ENCODE data around the gene SPRR2F. TPM values are rescaled to one million over a fixed set of nuclear protein-coding genes. Genes with fewer than 3 reads are reported as not detected.
"Not testable (repeated sequence)": the region's sequence is repeated elsewhere in the genome, so short reads cannot be mapped to it uniquely, and the experiment has no call there.

SPRR2F gene
- total RNA-seq, 1 donor from 2014 or later = not detected

- DNase-seq (ENCODE audit: low read depth) (no peak), FAIRE-seq (no peak)
- Mint-ChIP-seq H3K9me3 (ENCODE audit: unreplicated experiment) (peaks cover 8% of the 10 kb centered on the region), H3K36me3 (ENCODE audit: low read depth, unreplicated experiment) (no peaks in the 10 kb centered on the region), H3K27ac (ENCODE audit: unreplicated experiment) (no peak overlapping the region), H3K4me1 (ENCODE audit: low read depth, unreplicated experiment) (peaks cover 5% of the 10 kb centered on the region), H3K4me3 (ENCODE audit: unreplicated experiment) (no peak overlapping the region), H3K27me3 (ENCODE audit: low read depth, unreplicated experiment) (no peaks in the 10 kb centered on the region)
- H3K36me3 ChIP-seq (ENCODE audit: insufficient read depth, low read length) = no peaks in the 10 kb centered on the region
- H3K4me2 ChIP-seq (ENCODE audit: low read length) = no peak overlapping the region
- no peak overlapping the region for H3K9ac ChIP-seq (ENCODE audit: low read length)
- H4K20me1 ChIP-seq (ENCODE audit: insufficient read depth, low read length) = no peaks in the 10 kb centered on the region
- H3K9me3 ChIP-seq (ENCODE audit: insufficient read depth, low read depth, low read length) = no peaks in the 10 kb centered on the region
- no peaks in the 10 kb centered on the region for H3K4me1 ChIP-seq (ENCODE audit: insufficient read depth, low read length)
- H3K79me2 ChIP-seq (ENCODE audit: insufficient read depth, low read length) = no peaks in the 10 kb centered on the region
- no peak overlapping the region for H2AFZ ChIP-seq (ENCODE audit: low read depth, low read length)
- H3K27ac ChIP-seq (ENCODE audit: low read depth, low read length) = no peak overlapping the region
- H3K27me3 ChIP-seq (ENCODE audit: insufficient read depth, low read length) = no peaks in the 10 kb centered on the region
- TF ChIP-seq EZH2 (IDR thresholded peaks at IDR 0.05; ENCODE audit: insufficient read depth, low read length) (no peak), CTCF (IDR thresholded peaks at IDR 0.05; ENCODE audit: insufficient read depth, low read depth, low read length) (no peak)
- H3K4me3 ChIP-seq (ENCODE audit: insufficient read depth, low read depth, low read length) = no peak overlapping the region
Measured at GRCh38 chr1:153120945-153121344, 7.6 kb upstream of the SPRR2F start.

GRCh38 chr1:153119491-153119971 lies 6.2 kb upstream of the SPRR2F start:
- FAIRE-seq (no peak), DNase-seq (ENCODE audit: low read depth) (no peak)
- Histone ChIP-seq H3K4me1 (ENCODE audit: insufficient read depth, low read length) (no peaks in the 10 kb centered on the region), H3K27ac (ENCODE audit: low read depth, low read length) (no peak overlapping the region), H2AFZ (ENCODE audit: low read depth, low read length) (no peak overlapping the region), H4K20me1 (ENCODE audit: insufficient read depth, low read length) (no peaks in the 10 kb centered on the region), H3K4me2 (ENCODE audit: low read length) (no peak overlapping the region), H3K79me2 (ENCODE audit: insufficient read depth, low read length) (no peaks in the 10 kb centered on the region), H3K27me3 (ENCODE audit: insufficient read depth, low read length) (no peaks in the 10 kb centered on the region), H3K4me3 (ENCODE audit: insufficient read depth, low read depth, low read length) (no peak overlapping the region), H3K9me3 (ENCODE audit: insufficient read depth, low read depth, low read length) (no peaks in the 10 kb centered on the region), H3K9ac (ENCODE audit: low read length) (no peak overlapping the region), H3K36me3 (ENCODE audit: insufficient read depth, low read length) (no peaks in the 10 kb centered on the region)
- H3K27me3 Mint-ChIP-seq (ENCODE audit: low read depth, unreplicated experiment) = no peaks in the 10 kb centered on the region
- no peak overlapping the region for H3K27ac Mint-ChIP-seq (ENCODE audit: unreplicated experiment)
- no peaks in the 10 kb centered on the region for H3K36me3 Mint-ChIP-seq (ENCODE audit: low read depth, unreplicated experiment)
- H3K4me3 Mint-ChIP-seq (ENCODE audit: unreplicated experiment) = no peak overlapping the region
- TF ChIP-seq CTCF (IDR thresholded peaks at IDR 0.05; ENCODE audit: insufficient read depth, low read depth, low read length) (no peak), EZH2 (IDR thresholded peaks at IDR 0.05; ENCODE audit: insufficient read depth, low read length) (no peak)
- H3K9me3 Mint-ChIP-seq (ENCODE audit: unreplicated experiment) = peaks cover 2% of the 10 kb centered on the region
- peaks cover 5% of the 10 kb centered on the region for H3K4me1 Mint-ChIP-seq (ENCODE audit: low read depth, unreplicated experiment)

- H4K20me1 ChIP-seq (ENCODE audit: insufficient read depth, low read length); H3K4me3 ChIP-seq (ENCODE audit: insufficient read depth, low read depth, low read length); FAIRE-seq; H3K27ac Mint-ChIP-seq (ENCODE audit: unreplicated experiment); H3K4me1 Mint-ChIP-seq (ENCODE audit: low read depth, unreplicated experiment); H3K4me1 ChIP-seq (ENCODE audit: insufficient read depth, low read length); H2AFZ ChIP-seq (ENCODE audit: low read depth, low read length); H3K9me3 ChIP-seq (ENCODE audit: insufficient read depth, low read depth, low read length); H3K27ac ChIP-seq (ENCODE audit: low read depth, low read length); H3K27me3 ChIP-seq (ENCODE audit: insufficient read depth, low read length); H3K9ac ChIP-seq (ENCODE audit: low read length); H3K36me3 ChIP-seq (ENCODE audit: insufficient read depth, low read length); H3K4me3 Mint-ChIP-seq (ENCODE audit: unreplicated experiment); H3K27me3 Mint-ChIP-seq (ENCODE audit: low read depth, unreplicated experiment); H3K9me3 Mint-ChIP-seq (ENCODE audit: unreplicated experiment); H3K79me2 ChIP-seq (ENCODE audit: insufficient read depth, low read length); DNase-seq (ENCODE audit: low read depth); H3K36me3 Mint-ChIP-seq (ENCODE audit: low read depth, unreplicated experiment); H3K4me2 ChIP-seq (ENCODE audit: low read length): not testable (repeated sequence)
Measured at GRCh38 chr1:153115264-153115663, 1.9 kb upstream of the SPRR2F start.

- not testable (repeated sequence) for H3K27ac Mint-ChIP-seq (ENCODE audit: unreplicated experiment); DNase-seq (ENCODE audit: low read depth)
Measured at GRCh38 chr1:153112454-153112853, 862 bp downstream of the SPRR2F start.

More at GRCh38 chr1:153112454-153112853, 862 bp downstream of the SPRR2F start:
- H4K20me1 ChIP-seq (ENCODE audit: insufficient read depth, low read length); H2AFZ ChIP-seq (ENCODE audit: low read depth, low read length); H3K36me3 Mint-ChIP-seq (ENCODE audit: low read depth, unreplicated experiment); H3K27me3 Mint-ChIP-seq (ENCODE audit: low read depth, unreplicated experiment); H3K4me3 Mint-ChIP-seq (ENCODE audit: unreplicated experiment); H3K4me3 ChIP-seq (ENCODE audit: insufficient read depth, low read depth, low read length); H3K4me2 ChIP-seq (ENCODE audit: low read length); H3K36me3 ChIP-seq (ENCODE audit: insufficient read depth, low read length); H3K9ac ChIP-seq (ENCODE audit: low read length); H3K27ac ChIP-seq (ENCODE audit: low read depth, low read length); H3K9me3 ChIP-seq (ENCODE audit: insufficient read depth, low read depth, low read length); H3K27me3 ChIP-seq (ENCODE audit: insufficient read depth, low read length); H3K4me1 ChIP-seq (ENCODE audit: insufficient read depth, low read length); H3K79me2 ChIP-seq (ENCODE audit: insufficient read depth, low read length); H3K4me1 Mint-ChIP-seq (ENCODE audit: low read depth, unreplicated experiment); H3K9me3 Mint-ChIP-seq (ENCODE audit: unreplicated experiment); FAIRE-seq: not testable (repeated sequence)

Data from astrocyte (in vitro differentiated cells and primary cell).